Measurements from ENCODE around the gene DNAAF1. TPM values are rescaled to one million over a fixed set of nuclear protein-coding genes. Genes with fewer than 3 reads are reported as not detected.
A peak's percentile ranks its signal among the peaks of the same experiment; 100 is the strongest.

DNAAF1 gene
- total RNA-seq, 1 donor from 2014 or later: not detected

- Histone ChIP-seq H3K4me1 (ENCODE audit: control insufficient read depth in 3 of 3, insufficient read depth in 3 of 3, low read length in 3 of 3) (peaks cover 11 to 28% (median 23%) of the 10 kb centered on the region in 3 donors), H3K9ac (ENCODE audit: low read depth in 1 of 3, low read length in 3 of 3) (peak overlapping the region in 1 of 3 donors; percentile 60), H3K27me3 (ENCODE audit: control insufficient read depth in 3 of 3, insufficient read depth in 3 of 3, low read length in 3 of 3) (peaks cover 0 to 5% (median 0%) of the 10 kb centered on the region in 3 donors), H3K27ac (ENCODE audit: low read depth, low read length) (no peak overlapping the region), H3K4me3 (ENCODE audit: low read length in 3 of 3) (no peak overlapping the region), H3K9me3 (ENCODE audit: control insufficient read depth in 3 of 3, low read length in 3 of 3) (no peaks in the 10 kb centered on the region), H3K36me3 (ENCODE audit: control insufficient read depth in 3 of 3, insufficient read depth in 3 of 3, low read length in 3 of 3) (peaks cover 12 to 18% (median 13%) of the 10 kb centered on the region in 3 donors)
These were observed 30.4 kb downstream of the DNAAF1 start for GRCh38 chr16:84175350-84176081.

DNA sequence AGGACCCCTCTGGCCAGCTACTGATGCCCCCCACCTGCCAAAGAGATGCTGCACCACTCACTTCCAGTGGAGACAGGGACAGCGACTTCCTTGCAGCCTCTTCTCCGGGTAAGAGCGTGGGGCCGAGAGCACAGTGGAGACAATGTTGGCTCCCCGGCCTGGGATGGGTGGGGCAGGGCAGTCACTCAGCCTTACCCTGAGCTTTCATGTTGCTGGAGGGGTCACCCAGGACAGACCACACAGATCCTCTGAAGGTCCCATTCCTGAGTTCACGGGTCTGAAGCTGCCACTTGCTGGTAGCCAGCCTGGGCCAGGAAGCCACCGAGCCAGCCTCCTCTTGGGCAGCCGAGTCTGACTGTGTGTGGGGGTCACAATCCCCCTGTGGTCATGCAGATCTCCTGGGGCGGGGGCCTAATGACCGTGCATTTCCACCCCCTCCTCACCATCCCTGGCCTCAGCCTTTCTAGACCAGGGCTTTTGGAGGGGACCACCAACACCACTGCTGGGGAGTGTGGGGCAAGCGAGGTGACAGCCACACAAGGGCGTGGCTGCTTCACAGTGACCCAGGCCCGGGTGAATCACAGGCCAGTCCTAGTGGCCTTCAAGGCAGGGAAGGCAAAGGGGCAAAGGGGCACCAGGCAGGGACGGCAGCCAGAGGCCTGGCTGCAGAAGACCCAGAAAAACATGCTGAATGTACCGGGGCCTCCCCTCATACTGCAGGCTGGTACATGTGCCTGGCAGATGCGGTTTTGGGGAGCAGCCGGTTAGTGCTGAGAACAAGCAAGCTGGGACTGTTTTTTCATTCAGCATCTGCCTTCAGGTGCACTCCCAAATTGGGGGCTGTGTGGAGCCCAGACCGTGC lies 31.3 kb downstream of the DNAAF1 start:
- Histone ChIP-seq H3K27ac (ENCODE audit: low read depth, low read length) (peak overlapping the region; percentile 44), H3K4me1 (ENCODE audit: control insufficient read depth in 3 of 3, insufficient read depth in 3 of 3, low read length in 3 of 3) (peaks cover 11 to 28% (median 23%) of the 10 kb centered on the region in 3 donors), H3K9ac (ENCODE audit: low read depth in 1 of 3, low read length in 3 of 3) (peak overlapping the region in 1 of 3 donors; percentile 60), H3K4me3 (ENCODE audit: low read length in 3 of 3) (no peak overlapping the region), H3K36me3 (ENCODE audit: control insufficient read depth in 3 of 3, insufficient read depth in 3 of 3, low read length in 3 of 3) (peaks cover 18 to 25% (median 21%) of the 10 kb centered on the region in 3 donors), H3K27me3 (ENCODE audit: control insufficient read depth in 3 of 3, insufficient read depth in 3 of 3, low read length in 3 of 3) (peaks cover 0 to 5% (median 0%) of the 10 kb centered on the region in 3 donors), H3K9me3 (ENCODE audit: control insufficient read depth in 3 of 3, low read length in 3 of 3) (no peaks in the 10 kb centered on the region)

DNA sequence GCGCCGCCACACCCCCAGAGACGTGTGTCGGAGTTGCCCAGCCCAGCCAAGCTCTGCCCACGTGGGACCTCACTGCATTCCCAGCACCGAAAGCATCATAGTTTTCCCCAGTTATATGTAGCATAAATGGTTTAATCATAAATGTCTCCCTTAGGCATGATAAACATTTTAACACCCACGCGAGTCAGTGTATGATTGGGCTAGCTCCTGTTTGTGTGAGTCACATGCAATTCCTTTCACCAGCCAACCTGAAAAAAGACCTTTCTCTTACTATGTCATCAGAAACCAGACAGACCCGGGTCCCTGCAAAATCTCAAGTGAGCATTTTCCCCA lies 32.6 kb downstream of the DNAAF1 start:
- Histone ChIP-seq H3K27me3 (ENCODE audit: control insufficient read depth in 3 of 3, insufficient read depth in 3 of 3, low read length in 3 of 3) (peaks cover 0 to 2% (median 0%) of the 10 kb centered on the region in 3 donors), H3K9me3 (ENCODE audit: control insufficient read depth in 3 of 3, low read length in 3 of 3) (no peaks in the 10 kb centered on the region), H3K4me3 (ENCODE audit: low read length in 3 of 3) (no peak overlapping the region), H3K9ac (ENCODE audit: low read depth in 1 of 3, low read length in 3 of 3) (peak overlapping the region in 1 of 3 donors; percentile 9), H3K27ac (ENCODE audit: low read depth, low read length) (peak overlapping the region; percentile 44), H3K4me1 (ENCODE audit: control insufficient read depth in 3 of 3, insufficient read depth in 3 of 3, low read length in 3 of 3) (peaks cover 11 to 28% (median 23%) of the 10 kb centered on the region in 3 donors), H3K36me3 (ENCODE audit: control insufficient read depth in 3 of 3, insufficient read depth in 3 of 3, low read length in 3 of 3) (peaks cover 29 to 34% (median 34%) of the 10 kb centered on the region in 3 donors)

GRCh38 chr16:84178146-84178765 lies 33.1 kb downstream of the DNAAF1 start:
- no peaks in the 10 kb centered on the region for H3K27me3 ChIP-seq (ENCODE audit: control insufficient read depth in 3 of 3, insufficient read depth in 3 of 3, low read length in 3 of 3)
- no peaks in the 10 kb centered on the region for H3K9me3 ChIP-seq (ENCODE audit: control insufficient read depth in 3 of 3, low read length in 3 of 3)
- peaks cover 11 to 29% (median 25%) of the 10 kb centered on the region in 3 donors for H3K4me1 ChIP-seq (ENCODE audit: control insufficient read depth in 3 of 3, insufficient read depth in 3 of 3, low read length in 3 of 3)
- no peak overlapping the region for H3K9ac ChIP-seq (ENCODE audit: low read depth in 1 of 3, low read length in 3 of 3)
- no peak overlapping the region for H3K4me3 ChIP-seq (ENCODE audit: low read length in 3 of 3)
- H3K36me3 ChIP-seq (ENCODE audit: control insufficient read depth in 3 of 3, insufficient read depth in 3 of 3, low read length in 3 of 3): peaks cover 35 to 40% (median 38%) of the 10 kb centered on the region in 3 donors
- H3K27ac ChIP-seq (ENCODE audit: low read depth, low read length): peak overlapping the region; percentile 44

- no peaks in the 10 kb centered on the region for H3K9me3 ChIP-seq (ENCODE audit: control insufficient read depth in 3 of 3, low read length in 3 of 3)
- no peak overlapping the region for H3K9ac ChIP-seq (ENCODE audit: low read depth in 1 of 3, low read length in 3 of 3)
- no peaks in the 10 kb centered on the region for H3K27me3 ChIP-seq (ENCODE audit: control insufficient read depth in 3 of 3, insufficient read depth in 3 of 3, low read length in 3 of 3)
- H3K27ac ChIP-seq (ENCODE audit: low read depth, low read length): no peak overlapping the region
- H3K36me3 ChIP-seq (ENCODE audit: control insufficient read depth in 3 of 3, insufficient read depth in 3 of 3, low read length in 3 of 3): peaks cover 43 to 44% (median 43%) of the 10 kb centered on the region in 3 donors
- peaks cover 11 to 32% (median 32%) of the 10 kb centered on the region in 3 donors for H3K4me1 ChIP-seq (ENCODE audit: control insufficient read depth in 3 of 3, insufficient read depth in 3 of 3, low read length in 3 of 3)
- H3K4me3 ChIP-seq (ENCODE audit: low read length in 3 of 3): no peak overlapping the region
These were observed 33.9 kb downstream of the DNAAF1 start for GRCh38 chr16:84178892-84179611.

- Histone ChIP-seq H3K4me1 (ENCODE audit: control insufficient read depth in 3 of 3, insufficient read depth in 3 of 3, low read length in 3 of 3) (peaks cover 11 to 38% (median 32%) of the 10 kb centered on the region in 3 donors), H3K27me3 (ENCODE audit: control insufficient read depth in 3 of 3, insufficient read depth in 3 of 3, low read length in 3 of 3) (no peaks in the 10 kb centered on the region), H3K9ac (ENCODE audit: low read depth in 1 of 3, low read length in 3 of 3) (no peak overlapping the region), H3K36me3 (ENCODE audit: control insufficient read depth in 3 of 3, insufficient read depth in 3 of 3, low read length in 3 of 3) (peaks cover 44 to 47% (median 45%) of the 10 kb centered on the region in 3 donors), H3K9me3 (ENCODE audit: control insufficient read depth in 3 of 3, low read length in 3 of 3) (no peaks in the 10 kb centered on the region), H3K4me3 (ENCODE audit: low read length in 3 of 3) (no peak overlapping the region), H3K27ac (ENCODE audit: low read depth, low read length) (no peak overlapping the region)
These were observed 34.7 kb downstream of the DNAAF1 start for GRCh38 chr16:84179612-84180320.

DNA sequence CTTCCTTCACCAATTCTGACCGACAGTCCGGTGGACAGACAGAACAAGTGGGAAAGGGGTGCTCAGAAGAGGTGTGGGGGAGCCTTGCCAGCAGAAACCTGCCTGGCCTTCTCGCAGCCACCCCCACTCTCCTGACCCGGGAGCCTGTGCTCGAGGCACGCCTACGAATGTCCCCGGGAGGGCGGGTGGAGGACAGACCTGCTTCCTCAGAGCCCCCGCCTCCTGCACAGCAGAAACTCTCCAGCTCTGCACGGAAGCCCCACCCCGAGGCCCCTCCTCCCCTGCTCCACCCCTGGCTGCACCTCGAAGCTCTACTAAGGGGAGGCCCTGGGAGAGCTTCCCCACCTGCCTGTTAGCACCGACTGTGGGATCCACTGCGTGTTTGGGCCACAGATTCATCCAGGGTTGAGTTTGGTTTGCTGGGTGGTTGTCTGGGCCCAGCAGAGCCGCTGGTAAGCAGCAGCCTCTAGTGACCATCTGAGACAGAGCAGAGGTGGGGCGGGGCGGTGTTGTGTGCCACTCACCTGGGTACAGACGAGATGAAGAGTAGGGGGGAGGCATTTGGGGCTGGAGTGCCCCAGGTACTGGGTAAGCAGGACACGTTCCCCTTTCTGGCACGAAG lies 35.5 kb downstream of the DNAAF1 start:
- H3K27ac ChIP-seq (ENCODE audit: low read depth, low read length): no peak overlapping the region
- no peak overlapping the region for H3K9ac ChIP-seq (ENCODE audit: low read depth in 1 of 3, low read length in 3 of 3)
- no peaks in the 10 kb centered on the region for H3K27me3 ChIP-seq (ENCODE audit: control insufficient read depth in 3 of 3, insufficient read depth in 3 of 3, low read length in 3 of 3)
- peaks cover 45 to 49% (median 49%) of the 10 kb centered on the region in 3 donors for H3K36me3 ChIP-seq (ENCODE audit: control insufficient read depth in 3 of 3, insufficient read depth in 3 of 3, low read length in 3 of 3)
- H3K9me3 ChIP-seq (ENCODE audit: control insufficient read depth in 3 of 3, low read length in 3 of 3): no peaks in the 10 kb centered on the region
- H3K4me3 ChIP-seq (ENCODE audit: low read length in 3 of 3): no peak overlapping the region
- peaks cover 11 to 39% (median 33%) of the 10 kb centered on the region in 3 donors for H3K4me1 ChIP-seq (ENCODE audit: control insufficient read depth in 3 of 3, insufficient read depth in 3 of 3, low read length in 3 of 3)

- Histone ChIP-seq H3K36me3 (ENCODE audit: control insufficient read depth in 3 of 3, insufficient read depth in 3 of 3, low read length in 3 of 3) (peaks cover 45 to 49% (median 49%) of the 10 kb centered on the region in 3 donors), H3K4me3 (ENCODE audit: low read length in 3 of 3) (no peak overlapping the region), H3K9me3 (ENCODE audit: control insufficient read depth in 3 of 3, low read length in 3 of 3) (no peaks in the 10 kb centered on the region), H3K27me3 (ENCODE audit: control insufficient read depth in 3 of 3, insufficient read depth in 3 of 3, low read length in 3 of 3) (no peaks in the 10 kb centered on the region), H3K4me1 (ENCODE audit: control insufficient read depth in 3 of 3, insufficient read depth in 3 of 3, low read length in 3 of 3) (peaks cover 13 to 41% (median 32%) of the 10 kb centered on the region in 3 donors), H3K27ac (ENCODE audit: low read depth, low read length) (no peak overlapping the region), H3K9ac (ENCODE audit: low read depth in 1 of 3, low read length in 3 of 3) (no peak overlapping the region)
These were observed 36.2 kb downstream of the DNAAF1 start for GRCh38 chr16:84181144-84181915.
